PFSK-1 (cell line): ENCODE data around the gene SLC5A12.

ENCODE experiments used
- FOXP2 ChIP-seq: optimal IDR thresholded peaks from 2 replicates; pipeline ENCODE3; 2011; ENCODE audit warnings: borderline replicate concordance, control low read depth, inconsistent platforms; ENCODE audit not compliant: insufficient read depth; ENCODE audit errors: extremely low read length, extremely low read depth
- POLR2AphosphoS5 ChIP-seq: IDR thresholded peaks from 2 replicates; pipeline ENCODE4 v1.6.1; 2012; ENCODE audit warnings: low read depth, mild to moderate bottlenecking, control low read depth, low read length, moderate library complexity
- SIN3A ChIP-seq: IDR thresholded peaks from 2 replicates; pipeline ENCODE4 v1.6.1; 2012; ENCODE audit warnings: mild to moderate bottlenecking, low read length, moderate library complexity, borderline replicate concordance; ENCODE audit not compliant: insufficient read depth
- TAF1 ChIP-seq: IDR thresholded peaks from 2 replicates; pipeline ENCODE4 v1.6.1; 2012; ENCODE audit warnings: low read length, control low read depth, borderline replicate concordance; ENCODE audit not compliant: insufficient read depth
- TF ChIP-seq, protein P1 (sequence below), 2 experiments: IDR thresholded peaks; 2 replicates each; pipeline versions ENCODE4 v1.6.1 to v1.8.0; 2011 to 2012; ENCODE audit warnings: low read depth in 2 of 2, low read length in 2 of 2, control low read depth in 1 of 2, inconsistent platforms in 1 of 2, mild to moderate bottlenecking in 1 of 2, moderate library complexity in 1 of 2; ENCODE audit not compliant: insufficient read depth in 1 of 2

DNA sequence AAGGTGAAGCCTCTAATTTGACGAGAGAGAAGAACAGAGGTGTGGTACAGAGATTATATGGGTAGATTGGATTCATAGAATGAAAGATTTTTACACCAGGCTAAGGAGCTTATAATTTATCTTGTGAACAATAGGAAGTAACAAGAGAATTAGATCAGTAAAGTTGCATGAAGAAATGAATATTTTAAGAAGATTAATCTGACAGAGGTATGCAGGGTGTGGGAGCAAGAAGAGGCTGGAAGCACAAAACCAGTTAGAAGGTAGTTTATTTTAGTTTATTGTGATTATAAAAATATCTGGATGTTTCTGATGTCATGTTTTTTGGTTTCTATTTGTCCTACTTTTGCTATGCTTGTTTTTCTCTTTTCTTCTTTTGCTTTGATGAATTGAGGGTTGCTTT lies 15.7 kb downstream of the SLC5A12 start:
- TF ChIP-seq, protein P1, sequence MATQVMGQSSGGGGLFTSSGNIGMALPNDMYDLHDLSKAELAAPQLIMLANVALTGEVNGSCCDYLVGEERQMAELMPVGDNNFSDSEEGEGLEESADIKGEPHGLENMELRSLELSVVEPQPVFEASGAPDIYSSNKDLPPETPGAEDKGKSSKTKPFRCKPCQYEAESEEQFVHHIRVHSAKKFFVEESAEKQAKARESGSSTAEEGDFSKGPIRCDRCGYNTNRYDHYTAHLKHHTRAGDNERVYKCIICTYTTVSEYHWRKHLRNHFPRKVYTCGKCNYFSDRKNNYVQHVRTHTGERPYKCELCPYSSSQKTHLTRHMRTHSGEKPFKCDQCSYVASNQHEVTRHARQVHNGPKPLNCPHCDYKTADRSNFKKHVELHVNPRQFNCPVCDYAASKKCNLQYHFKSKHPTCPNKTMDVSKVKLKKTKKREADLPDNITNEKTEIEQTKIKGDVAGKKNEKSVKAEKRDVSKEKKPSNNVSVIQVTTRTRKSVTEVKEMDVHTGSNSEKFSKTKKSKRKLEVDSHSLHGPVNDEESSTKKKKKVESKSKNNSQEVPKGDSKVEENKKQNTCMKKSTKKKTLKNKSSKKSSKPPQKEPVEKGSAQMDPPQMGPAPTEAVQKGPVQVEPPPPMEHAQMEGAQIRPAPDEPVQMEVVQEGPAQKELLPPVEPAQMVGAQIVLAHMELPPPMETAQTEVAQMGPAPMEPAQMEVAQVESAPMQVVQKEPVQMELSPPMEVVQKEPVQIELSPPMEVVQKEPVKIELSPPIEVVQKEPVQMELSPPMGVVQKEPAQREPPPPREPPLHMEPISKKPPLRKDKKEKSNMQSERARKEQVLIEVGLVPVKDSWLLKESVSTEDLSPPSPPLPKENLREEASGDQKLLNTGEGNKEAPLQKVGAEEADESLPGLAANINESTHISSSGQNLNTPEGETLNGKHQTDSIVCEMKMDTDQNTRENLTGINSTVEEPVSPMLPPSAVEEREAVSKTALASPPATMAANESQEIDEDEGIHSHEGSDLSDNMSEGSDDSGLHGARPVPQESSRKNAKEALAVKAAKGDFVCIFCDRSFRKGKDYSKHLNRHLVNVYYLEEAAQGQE (IDR thresholded peaks at IDR 0.05; ENCODE audit: insufficient read depth in 1 of 2, low read depth in 2 of 2, low read length in 2 of 2): no peak
- no peak for TF ChIP-seq POLR2AphosphoS5
- TF ChIP-seq FOXP2: no peak
- no peak for TF ChIP-seq TAF1
- TF ChIP-seq SIN3A: no peak
